ENCODE data around the gene TESPA1.
"Not testable (repeated sequence)": the region's sequence is repeated elsewhere in the genome, so short reads cannot be mapped to it uniquely, and the experiment has no call there.

Gene TESPA1, protein sequence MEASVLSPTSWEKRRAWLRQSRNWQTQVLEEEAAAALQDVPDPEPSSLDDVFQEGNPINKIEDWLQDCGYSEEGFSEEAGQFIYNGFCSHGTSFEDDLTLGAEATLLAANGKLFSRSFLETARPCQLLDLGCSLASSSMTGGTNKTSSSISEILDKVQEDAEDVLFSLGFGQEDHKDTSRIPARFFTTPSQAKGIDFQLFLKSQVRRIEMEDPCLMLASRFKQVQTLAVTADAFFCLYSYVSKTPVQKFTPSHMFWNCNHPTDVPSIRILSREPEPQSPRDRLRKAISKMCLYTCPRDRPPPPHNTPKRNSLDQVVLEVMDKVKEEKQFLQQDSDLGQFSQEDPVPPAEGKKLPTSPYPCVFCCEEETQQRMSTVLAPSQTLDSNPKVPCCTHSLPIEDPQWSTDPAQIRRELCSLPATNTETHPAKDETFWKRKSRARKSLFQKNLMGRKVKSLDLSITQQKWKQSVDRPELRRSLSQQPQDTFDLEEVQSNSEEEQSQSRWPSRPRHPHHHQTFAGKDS

DNA sequence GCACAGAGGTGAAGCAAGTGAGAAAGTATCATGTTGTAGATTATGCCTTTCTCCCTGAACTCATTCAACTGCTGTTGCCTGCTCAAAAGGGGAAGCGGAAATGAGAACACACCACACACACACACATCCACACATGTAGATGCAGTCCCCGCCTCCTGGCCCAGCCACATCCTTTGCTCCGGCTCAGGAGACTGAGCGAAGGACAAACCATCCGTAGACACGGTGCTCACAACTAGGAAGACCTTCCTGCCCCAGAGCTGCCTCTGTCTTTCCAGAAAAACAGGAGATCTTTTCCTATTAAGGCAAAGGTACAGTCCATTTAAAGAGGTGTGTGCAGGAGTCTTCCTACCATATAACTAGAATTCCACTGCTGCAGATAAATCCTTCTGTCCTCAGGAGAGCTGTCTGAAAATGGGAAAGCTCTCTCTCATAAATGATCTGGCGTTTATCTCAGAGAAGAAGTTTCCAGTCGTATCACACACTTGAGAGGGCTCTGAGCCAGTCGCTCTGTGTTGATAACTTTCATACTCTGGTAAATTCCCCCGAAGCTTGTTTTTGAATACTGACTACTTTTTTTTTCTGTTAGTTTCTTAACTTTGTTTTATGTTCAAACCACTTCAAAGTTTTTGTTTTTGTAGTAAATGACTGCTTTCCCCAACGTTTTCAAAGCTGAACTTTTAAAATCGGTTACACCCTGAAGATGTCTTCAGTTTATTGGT lies at the start of gene TESPA1:
Gene TESPA1, minus strand, starts transcription at position 105 of the 719 bp plus-strand sequence. CDS start 10,200 bp downstream, outside the sequence.
- DNase-seq (ENCODE audit: low spot score) = no peak

DNA sequence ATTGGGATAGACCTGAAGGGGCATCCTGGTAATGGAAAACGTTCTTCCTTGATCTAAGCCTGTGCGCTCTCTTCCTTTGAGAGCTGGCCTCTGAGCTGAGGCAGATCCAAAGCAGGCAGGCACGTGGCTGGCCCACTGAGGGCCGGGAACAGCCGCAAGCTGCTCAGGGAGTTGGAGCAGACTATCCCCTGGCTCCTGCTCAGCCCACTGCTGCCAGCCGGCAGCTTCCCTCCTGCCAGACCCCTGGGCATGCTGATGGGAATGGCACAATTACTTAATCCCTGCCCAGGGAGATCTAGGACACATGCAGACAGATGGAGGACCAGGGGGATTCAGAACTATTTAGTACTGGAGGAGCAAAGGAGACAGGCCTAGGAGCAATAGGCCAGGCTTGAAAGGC lies 49.7 kb upstream of the TESPA1 start:
- DNase-seq (ENCODE audit: low spot score) = no peak

DNA sequence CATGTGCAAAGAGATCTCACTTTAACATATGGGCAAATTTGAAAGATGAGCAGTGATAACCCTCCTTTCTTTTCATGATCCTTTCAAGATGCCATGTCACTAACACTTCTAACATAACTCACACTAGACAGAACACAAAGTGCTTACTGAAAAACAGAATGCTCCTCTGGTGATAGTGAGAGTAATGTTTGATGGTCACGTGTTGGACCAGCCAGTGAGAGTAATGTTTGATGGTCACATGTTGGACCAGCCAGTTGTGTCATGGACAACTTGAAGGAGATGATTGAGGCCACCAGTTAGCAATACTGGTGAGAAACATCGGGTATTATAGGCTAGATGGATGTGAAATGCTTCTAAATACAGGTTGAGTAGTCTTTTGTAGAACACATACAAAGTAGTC lies 40.9 kb upstream of the TESPA1 start:
- no peak for DNase-seq (ENCODE audit: low spot score)

DNA sequence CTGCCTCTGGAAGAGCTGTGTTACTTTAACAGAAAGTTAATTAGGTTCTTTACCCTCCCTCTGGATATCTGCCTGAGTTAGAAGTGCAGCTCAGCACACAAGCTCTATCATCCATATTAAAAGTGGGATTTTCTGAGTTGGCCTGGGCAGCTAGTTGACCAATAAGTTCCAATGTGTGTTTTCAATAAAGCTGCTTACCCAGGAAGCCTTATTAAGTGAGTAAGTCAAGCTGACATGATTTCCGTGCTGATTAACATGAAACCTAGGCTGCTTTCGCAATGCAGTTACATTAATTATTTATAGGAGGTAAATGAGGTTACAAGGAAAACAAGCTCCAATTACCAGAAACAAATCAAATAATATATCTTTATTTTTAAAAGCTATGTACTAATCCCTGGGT lies 40.0 kb upstream of the TESPA1 start:
- no peak for DNase-seq (ENCODE audit: low spot score)

DNA sequence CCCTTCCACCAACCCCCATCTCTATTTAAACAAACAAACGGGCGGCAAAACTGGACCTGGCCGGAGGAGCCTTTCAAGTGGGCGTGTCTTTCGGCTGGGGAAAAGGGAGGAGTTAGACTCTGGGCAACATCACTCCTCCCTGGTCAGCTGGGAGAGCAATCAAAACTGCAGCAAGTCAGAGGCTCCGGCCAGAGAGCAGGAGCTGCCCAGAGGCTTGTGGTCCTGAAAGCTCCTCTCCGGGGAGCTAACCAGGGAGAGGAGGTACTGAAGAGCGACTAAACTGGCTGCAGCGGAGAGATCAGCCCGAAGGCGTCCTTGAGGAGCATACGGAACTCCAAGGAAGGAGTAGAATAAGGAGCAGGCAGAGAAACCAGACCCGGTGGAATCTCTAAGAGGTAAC lies 35.2 kb upstream of the TESPA1 start, which contains the start of gene NEUROD4:
Gene NEUROD4, plus strand, starts transcription at position 191 of the 400 bp plus-strand sequence. CDS start 6,466 bp downstream, outside the sequence.
- peak; percentile 95 for DNase-seq (ENCODE audit: low spot score)

DNA sequence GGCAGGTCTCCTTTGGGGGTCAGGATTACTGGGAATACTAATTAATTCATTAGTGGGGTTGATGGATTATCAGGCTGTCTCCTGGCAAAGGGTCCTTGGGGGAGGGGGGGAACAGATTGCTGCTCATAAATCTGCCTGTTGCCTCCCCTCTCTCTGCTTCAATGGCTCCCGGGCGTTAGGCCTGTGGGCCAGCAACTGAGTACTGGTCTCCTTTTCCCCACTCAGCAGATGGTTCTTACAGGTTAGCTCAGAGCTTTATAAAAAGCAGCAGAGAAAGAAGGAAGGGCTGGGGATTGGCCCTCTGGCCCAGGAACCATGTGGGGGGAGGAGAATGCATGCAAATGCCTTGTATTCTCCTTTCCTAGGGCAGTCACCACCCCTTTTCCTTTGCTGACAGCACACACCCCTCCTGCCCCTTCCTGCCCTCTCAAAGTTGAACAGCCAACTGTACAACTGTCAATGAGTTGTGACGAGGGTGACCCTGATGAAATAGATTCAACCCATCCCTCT lies 32.9 kb upstream of the TESPA1 start:
- DNase-seq (ENCODE audit: low spot score) = no peak

DNA sequence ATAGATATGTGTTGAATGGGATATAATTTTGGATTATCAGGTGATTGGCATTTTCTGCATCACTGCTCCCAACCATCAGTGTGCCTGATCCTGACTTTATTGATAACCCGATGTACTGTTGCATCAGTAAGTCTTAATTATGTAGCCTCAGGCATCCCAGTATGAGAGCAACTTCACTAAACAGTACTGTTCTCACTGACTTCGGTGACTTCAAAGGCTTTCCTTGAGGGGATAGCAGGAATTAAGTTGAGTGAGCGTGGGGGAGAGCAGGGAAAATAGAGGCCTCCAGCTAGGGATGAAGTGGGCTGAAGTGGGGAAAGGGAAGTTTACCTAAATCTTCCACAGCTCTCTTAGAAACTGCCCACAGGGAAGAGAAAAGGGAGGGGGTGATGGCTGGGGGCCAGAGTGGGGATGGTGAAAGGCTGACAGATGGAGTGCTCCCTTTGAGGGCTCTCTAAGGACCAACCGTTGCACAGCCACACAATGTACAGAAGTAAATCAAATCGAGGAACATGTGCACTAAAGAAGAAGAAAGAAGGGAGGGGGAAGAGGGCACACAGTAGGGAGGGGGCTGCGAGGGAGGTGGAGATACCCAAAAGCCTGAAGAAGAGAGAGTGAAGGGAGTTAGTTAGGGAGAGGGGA lies 24.5 kb upstream of the TESPA1 start:
- DNase-seq (ENCODE audit: low spot score) = peak; percentile 64

DNA sequence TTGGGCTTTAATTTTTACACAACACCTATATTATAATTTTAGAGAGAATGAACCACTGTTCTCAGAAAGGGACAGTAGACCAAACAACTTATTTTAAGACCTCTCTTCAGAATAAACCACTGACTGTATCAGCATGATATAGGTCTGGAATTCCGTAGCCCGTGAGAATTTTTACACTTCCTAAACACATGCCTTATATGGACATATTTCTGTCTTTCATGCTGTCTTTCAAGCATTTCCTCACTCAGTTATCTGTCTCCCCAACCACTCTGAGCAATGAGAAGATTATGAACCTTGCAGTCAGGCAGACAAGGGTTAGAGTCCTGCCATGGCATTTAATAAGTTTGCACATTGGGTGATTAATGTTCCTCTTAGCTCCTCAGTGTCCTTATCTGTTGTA lies 17.8 kb upstream of the TESPA1 start:
- DNase-seq (ENCODE audit: low spot score) = no peak

DNA sequence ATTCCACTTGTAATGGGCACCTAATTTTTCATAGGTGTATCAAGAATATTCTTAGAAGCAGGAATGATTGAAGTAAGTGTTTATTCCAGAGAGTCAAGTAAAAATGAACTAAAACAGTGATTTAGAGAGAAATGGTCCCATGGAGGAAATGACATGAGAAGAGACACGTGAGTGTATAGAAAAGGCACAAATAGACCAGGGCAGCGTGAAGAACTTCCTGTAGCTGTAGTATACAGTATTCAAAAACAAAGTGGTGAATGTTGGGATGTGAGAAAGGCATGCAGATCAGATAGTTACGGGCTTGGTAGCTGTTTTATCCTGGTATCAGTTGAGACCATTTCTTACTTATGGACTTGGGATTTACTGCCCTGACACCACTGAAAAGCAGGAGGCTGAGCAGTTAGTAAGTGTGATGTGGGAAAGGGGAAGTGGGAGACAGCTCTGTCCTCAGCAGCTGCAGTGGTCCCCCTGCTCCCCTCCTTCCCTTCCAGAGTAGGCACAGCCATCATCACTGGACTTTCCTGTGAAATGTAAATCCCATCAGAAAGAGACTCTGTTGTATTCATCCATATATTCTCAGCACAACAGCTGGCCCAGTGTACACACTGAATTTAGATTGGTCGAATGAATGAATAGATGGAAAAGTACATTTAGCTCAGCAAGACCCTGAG lies 16.8 kb upstream of the TESPA1 start:
- DNase-seq (ENCODE audit: low spot score) = no peak

DNA sequence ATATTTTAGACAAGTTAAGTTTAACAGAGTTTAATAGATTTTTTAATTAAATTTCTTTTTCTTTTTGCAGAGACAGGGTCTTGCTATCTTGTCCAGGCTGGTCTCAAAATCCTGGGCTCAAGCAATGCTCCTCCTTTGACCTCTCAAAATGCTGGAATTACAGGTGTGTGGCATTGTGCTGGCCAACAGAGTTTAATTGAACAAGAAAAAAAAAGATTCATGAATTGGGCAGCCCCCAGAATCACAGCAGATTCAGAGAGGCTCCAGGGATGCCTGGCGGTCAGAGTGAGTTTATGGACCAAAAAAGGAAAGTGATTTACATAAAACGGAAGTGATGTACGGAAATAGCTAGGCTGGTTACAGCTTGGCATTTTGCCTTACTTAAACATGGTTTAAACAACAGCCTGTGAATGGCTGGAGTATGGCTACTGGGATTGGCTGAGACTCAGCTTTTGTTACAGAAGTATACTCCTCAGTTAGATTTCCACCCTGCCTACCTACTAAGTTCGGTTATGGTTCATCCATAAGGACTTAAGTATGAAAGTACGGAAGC lies 14.5 kb upstream of the TESPA1 start:
- DNase-seq (ENCODE audit: low spot score) = no peak

DNA sequence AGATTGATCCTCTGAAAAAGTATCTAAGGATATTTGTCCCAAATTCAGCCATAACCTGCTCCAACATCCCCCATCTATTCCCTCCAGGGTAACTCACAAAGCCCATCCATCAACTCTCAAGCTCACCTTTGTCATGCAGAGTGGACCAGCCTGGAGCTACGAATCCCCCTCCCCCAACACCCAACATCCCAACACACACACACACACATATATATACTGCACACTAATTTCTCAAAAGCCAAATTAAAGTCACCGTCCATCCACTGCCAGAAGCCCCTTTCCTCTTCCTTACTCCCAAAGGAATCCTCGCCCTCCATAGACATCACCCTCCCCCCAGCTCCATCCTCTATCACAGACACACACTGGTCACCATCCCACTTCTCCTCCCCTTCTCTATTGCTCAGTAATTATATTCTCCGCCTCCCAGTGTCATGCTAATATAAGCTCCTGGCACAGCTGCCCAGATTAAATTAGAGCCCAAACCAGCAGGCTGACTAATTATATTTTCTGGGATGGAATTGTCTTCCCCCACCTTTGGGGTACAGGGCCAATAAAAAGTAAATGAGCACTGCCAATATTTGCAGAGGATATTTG lies 13.5 kb upstream of the TESPA1 start:
- no peak for DNase-seq (ENCODE audit: low spot score)

DNA sequence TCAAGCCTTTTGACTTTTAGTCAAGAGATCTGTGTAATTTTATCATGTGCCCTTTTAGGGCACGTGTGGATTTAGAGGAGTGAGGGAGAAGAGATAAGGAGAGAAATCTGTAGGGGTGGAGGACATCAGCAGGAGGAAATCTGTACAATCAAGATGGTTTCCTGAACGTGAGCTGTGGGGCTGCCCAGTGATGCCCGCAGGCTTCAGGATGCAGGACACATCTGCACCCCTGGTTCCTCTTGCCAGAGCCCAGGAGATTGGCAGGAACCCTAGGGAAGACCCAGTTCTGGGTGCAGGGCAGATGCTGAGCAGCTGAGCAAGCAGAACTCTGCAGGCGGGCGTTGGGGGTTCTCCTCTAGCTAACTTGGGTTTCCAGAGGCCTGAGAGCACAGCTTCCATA lies 11.6 kb upstream of the TESPA1 start:
- no peak for DNase-seq (ENCODE audit: low spot score)

DNA sequence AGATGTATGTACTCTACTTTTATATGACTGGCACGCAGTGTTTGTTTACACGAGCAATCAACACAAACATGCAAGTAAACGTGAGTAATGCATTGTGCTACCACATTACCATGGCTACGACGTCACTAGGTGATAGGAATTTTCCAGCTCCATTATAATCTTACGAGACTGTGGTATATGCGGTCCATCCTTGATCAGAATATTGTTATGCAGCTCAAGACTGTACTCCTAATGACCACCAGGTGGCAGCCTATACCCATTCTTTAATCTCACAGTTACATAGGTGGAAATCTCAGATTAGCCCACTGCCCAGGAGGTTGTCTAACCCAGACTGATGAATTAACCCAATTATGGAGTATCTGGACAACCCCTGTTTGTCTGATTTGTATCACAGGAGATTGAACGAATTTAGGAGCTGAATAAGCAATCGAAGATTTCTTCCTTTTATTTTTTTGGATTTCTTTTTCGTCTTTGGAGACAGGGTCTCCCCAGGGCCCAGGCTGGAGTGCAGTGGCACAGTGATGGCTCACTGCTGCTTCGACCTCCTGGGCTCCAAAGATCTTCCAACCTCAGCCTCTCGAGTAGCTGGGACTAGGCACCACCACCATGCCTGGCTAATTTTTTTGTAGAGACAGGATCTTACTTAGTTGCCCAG lies 8.7 kb upstream of the TESPA1 start:
- DNase-seq (ENCODE audit: low spot score) = peak; percentile 65

DNA sequence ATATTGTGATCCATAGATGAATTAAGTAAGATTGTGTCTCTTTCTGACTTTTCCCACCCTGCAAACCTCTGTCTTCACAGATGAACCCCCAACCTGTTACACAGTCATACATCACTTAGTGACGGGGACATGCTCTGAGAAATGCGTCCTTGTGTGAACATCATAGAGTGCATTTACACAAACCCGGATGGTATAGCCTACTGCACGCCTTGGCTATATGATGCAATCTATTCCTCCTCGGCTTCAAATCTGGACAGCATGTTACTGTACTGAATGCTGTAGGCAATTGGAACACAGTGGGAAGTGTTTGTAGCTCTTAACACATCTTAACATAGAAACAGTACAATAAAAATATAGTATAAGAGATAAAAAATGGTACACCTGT lies 7.4 kb upstream of the TESPA1 start:
- DNase-seq (ENCODE audit: low spot score) = no peak

DNA sequence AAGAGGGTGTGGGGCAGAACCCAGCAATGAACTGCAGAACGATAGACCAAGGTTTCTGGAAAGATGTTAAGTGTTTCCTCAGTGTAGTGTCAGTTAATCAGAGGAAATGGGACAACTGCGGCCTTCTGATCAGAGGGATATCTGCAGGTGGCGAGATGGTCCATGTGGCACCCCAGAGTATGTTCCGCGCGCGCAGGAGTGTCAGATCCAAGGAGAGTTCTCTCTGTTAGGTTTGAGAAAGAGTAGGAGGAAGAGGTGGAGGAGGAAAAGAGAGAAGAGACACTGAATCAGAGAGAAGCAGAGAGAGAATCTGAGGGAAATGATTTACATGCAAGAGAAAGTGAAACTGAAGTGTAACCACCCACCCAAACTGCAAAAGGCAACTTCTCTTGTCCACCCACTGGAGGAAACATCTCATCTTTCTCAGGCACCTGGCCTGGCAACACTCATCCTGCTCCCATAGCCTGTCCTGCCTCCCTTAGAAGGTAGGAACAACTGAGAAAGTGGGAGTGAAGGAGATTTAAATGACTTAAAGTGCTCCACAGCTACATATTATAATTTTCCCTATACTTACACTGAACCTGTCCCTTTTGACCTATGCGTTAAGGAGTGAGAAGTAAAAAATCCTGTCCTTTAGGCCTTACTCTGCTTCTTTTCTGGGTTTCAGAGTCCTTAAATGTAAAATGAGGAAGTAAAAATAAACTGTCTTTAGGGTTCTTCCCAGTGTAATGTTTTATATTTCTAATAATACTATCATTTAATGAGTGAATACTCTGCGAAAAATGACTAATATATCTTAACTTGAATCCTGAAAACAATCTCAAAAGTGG lies 6.8 kb upstream of the TESPA1 start:
- no peak for DNase-seq (ENCODE audit: low spot score)

DNA sequence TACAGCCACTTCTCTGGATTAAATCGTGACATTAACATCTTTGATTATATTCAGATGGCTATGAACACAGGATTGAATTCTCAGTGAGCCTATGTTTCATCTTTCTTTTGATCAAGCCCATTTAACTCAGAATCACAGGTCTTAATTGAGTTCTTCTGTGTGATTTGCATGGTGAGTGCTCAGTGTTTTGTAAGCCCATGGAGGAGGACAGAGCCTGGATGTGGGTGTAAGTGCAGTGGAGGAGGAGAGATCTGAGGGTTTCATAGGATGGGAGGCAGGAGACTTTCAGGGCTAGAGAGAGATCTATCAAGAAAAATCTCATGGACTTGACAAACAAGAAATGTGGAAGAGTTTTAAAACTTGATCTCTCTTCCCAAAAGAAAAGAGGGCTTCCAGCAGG lies 5.3 kb upstream of the TESPA1 start:
- DNase-seq (ENCODE audit: low spot score) = no peak

DNA sequence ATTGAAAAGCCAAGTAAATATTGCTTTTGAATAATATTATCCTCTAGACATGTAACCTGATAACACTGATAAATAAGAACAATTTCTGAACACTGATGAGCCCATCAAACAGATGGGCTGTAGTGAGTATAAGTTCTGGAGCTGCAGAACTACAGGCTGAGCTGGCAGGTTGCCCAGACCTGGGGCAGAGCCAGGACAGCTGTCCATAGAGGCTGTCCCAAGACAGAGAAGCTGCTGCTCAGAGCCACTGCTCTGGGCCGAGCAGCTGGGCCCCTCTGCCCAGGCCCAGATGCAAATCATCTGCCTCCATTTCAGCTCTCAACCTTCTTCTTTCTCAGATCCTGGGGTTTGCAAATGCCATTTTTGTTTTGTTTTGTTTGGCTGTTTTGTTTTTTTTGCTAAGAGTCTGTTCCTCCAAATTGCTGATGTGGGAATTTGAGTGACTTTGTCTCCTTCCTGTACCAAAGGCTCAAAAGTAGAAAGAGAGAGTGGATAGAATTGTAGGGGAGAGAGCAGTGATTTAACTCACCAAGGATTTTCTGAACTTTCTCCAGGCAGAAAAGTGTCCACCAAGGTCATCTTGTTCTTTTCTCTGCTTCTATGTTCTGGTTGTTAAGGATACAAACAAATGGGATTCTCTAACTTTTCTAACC lies 4.0 kb upstream of the TESPA1 start:
- DNase-seq (ENCODE audit: low spot score) = no peak

DNA sequence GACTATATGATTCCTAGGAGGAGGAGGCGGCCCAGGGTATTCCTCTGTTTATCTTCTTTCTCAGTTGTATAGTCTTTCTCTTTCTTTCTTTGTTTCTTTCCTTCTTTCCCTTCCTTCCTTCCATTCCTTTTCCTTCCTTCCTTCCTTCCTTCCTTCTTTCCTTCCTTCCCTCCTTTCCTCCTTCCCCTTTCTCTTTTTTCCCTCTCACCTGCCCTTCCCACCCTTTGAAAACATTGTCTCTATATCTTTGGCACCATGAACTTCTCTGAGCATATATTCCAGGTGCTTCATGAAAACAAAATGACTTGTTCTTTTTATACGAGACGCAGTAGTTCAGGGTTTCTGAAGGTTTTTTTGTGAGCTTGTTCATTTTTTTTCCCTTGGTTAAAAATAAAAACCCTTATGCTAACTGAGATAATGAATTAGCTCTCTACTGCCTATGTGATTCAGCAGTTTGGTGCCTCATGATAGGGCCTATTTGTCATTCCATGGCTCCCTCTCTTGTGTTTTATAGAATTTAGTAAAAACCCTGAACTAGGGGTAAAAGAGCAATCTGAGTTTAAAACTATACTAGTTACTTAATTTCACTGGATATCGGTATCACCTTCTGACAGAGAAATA lies 3.2 kb upstream of the TESPA1 start:
- no peak for DNase-seq (ENCODE audit: low spot score)

DNA sequence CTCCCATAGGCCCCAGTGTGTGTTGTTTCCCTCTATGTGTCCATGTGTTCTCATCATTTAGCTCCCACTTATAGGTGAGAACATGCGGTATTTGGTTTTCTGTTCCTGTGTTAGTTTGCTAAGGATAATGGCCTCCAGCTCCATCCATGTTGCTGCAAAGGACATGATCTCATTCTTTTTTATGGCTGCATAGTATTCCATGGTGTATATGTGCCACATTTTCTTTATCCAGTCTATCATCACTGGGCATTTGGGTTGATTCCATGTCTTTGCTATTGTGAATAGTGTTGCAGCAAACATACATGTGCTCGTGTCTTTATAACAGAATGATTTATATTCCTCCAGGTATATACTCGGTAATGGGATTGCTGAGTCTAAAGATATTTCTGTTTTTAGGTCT lies 2.2 kb upstream of the TESPA1 start:
- not testable (repeated sequence) for DNase-seq (ENCODE audit: low spot score)
